LNCaP clone FGC (cell line): ENCODE measurements around the gene LRRC8D.

Experiments used
- DNase-seq: peaks from one replicate; pipeline ENCODE4 v3.0.0-alpha.2; 2011; ENCODE audit warnings: low read depth
- H3K4me3 ChIP-seq: 2 replicates; pipeline ENCODE4 v1.5.1; 2011; ENCODE audit warnings: mild to moderate bottlenecking, low read depth, low read length, control low read depth
- TF ChIP-seq, protein P1 (sequence below): IDR thresholded peaks from 2 replicates; pipeline ENCODE4 v1.5.1; 2012; ENCODE audit warnings: mild to moderate bottlenecking; ENCODE audit not compliant: control insufficient read depth, insufficient read depth; ENCODE audit errors: extremely low read depth

LRRC8D gene

DNA sequence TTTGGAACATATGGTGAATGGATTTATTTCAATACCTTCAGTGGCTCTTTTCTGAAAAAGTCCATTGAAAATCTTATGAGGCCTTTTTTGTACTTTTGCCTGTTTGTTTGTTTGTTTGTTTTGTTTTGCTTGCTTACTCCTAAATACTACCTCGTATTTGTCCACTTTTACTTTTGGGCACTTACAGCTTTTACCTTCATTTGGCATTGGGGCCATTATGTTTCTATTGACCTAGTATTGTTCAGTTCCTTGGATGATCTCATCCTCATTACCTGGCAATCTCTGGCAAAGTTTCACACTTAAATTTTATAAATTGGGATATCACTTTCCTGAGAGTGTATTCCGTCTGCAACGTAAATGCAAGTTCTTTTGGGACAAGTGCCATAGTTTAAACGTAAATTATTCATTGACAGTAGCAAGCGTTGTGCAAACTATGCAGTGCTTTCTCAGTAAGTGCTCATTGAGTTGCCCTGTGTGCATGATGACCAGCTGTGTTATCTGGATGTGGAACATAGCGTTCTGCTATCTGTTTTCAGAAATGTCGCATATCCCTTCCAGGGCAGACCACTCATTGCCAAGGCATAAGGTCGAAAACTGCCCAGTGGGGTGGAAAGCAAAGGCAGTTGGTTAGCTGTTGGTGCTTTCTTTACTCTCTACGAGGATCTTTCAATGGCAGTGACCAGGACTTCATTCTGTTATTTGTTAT lies 51.1 kb downstream of the LRRC8D start:
- DNase-seq, result no peak
- TF ChIP-seq, protein P1, sequence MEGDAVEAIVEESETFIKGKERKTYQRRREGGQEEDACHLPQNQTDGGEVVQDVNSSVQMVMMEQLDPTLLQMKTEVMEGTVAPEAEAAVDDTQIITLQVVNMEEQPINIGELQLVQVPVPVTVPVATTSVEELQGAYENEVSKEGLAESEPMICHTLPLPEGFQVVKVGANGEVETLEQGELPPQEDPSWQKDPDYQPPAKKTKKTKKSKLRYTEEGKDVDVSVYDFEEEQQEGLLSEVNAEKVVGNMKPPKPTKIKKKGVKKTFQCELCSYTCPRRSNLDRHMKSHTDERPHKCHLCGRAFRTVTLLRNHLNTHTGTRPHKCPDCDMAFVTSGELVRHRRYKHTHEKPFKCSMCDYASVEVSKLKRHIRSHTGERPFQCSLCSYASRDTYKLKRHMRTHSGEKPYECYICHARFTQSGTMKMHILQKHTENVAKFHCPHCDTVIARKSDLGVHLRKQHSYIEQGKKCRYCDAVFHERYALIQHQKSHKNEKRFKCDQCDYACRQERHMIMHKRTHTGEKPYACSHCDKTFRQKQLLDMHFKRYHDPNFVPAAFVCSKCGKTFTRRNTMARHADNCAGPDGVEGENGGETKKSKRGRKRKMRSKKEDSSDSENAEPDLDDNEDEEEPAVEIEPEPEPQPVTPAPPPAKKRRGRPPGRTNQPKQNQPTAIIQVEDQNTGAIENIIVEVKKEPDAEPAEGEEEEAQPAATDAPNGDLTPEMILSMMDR, result no peak

DNA sequence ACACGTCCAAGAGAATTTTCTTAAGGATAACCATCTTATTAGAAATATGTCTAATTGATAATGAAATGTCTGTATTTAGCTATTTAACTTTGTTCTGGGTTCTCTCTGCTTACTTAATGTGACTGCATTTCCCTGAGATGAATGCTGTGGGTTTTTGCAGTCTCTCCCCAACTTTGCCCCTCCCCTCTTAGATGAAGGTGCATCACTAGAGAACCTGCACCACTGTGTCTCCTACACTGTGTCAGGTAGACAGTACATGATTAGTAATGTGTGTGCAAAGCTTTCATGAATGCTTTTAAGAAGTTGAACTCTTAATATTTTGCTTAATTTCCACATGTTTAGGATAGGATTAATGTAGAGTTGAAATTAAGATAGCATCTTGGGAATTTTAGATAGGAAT lies 51.7 kb downstream of the LRRC8D start:
- DNase-seq, result no peak
- no peak overlapping the region for H3K4me3 ChIP-seq
- TF ChIP-seq, protein P1, result no peak

More for the DNA sequence above, 51.1 kb downstream of the LRRC8D start:
- no peak overlapping the region for H3K4me3 ChIP-seq

DNA sequence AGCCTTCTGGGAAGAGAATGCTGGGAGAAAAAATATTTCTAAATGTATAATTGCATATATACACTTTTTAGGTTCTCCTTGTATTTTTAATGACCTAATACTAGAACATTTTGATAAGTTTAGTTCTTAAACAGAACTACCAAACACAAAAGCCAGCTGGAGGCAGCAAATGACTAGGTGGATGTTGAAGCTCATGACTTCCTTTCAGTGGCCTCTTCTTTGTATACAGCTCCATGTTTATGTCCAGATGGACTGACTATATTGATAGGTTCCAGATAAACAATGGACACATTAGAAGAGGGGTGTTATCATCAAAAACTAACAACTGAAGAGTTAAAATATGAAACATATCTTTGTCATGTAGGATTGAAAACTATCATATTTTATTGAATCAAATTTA lies 52.5 kb downstream of the LRRC8D start:
- no peak for DNase-seq
- TF ChIP-seq, protein P1, result no peak
- H3K4me3 ChIP-seq, result no peak overlapping the region

DNA sequence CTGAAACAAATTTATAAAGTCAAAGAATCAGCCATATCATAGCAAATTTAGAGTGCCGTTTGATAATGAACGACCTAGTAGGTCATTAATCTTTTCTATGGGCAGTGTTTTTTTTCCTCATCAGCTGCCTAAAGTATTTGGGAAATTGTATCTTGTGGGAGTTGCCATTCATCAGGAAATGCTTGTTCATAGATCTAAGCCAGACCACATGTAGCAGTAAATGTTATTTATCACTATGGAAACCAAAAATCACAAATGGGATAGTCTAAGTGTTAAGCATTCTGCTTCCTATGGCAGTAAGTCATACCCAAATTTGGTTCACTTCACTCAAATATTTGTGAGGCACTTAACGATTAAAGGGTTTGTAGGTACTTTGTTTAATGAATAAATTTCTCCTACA lies 52.9 kb downstream of the LRRC8D start:
- no peak for DNase-seq
- TF ChIP-seq, protein P1, result no peak
- H3K4me3 ChIP-seq, result no peak overlapping the region

DNA sequence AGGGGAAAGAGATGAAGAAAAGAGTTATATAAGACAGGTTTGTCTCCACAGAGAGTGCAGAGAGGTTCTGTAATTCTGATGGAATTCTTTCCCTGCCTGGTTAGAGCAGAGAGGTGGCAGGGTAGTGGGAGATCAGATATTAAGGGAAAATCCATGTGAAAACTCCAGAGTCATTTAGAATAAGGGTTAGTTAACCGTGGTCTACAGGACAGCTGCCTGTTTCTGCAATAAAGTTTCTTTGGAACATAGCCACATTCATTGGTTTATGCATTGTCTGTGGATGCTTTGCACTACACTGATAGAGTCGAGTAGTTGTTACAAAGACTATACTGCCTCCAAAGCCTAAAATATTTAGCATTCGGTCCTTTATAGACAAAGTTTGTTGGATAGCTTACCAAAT lies 55.6 kb downstream of the LRRC8D start:
- no peak for DNase-seq
- H3K4me3 ChIP-seq, result no peak overlapping the region
- TF ChIP-seq, protein P1, result no peak

DNA sequence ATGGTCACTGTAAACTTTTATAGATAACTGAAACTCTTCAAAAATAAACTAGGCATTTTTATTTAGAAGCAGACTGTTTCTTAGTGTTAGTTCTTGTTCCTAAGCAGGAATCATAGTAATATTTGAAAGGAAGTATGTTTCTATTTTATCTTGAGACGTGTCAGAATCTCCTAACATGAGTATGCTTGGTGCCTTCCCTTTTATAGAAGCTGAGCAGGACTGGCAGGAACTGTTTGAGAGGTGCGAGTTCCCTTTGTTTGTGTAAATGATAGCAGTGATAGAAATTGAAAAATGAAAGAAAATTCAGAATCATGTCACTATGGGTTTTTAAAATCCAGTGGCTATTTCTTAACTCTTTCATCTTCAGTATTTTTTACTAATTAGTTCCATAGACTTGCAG lies 56.9 kb downstream of the LRRC8D start:
- H3K4me3 ChIP-seq, result no peak overlapping the region
- no peak for DNase-seq
- TF ChIP-seq, protein P1, result no peak

DNA sequence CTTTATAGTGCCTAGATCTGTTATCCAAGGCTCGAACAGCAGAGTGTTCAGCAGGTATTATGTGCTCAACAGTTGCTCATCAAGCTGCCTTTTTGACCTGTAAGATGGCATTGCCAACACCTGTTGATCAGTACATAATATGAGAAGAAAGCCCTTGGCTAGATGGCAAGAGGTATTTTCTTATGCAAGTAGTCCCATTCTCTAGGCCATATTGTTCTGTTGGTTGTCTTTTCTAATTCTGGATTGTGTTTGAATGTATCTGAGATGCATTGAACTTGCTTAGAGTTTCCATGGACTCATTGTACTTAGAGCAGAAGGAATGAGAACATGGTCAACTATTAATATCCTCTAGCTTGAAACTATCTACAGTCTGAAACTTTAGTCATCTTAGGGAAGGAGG lies 57.4 kb downstream of the LRRC8D start:
- DNase-seq, result no peak
- TF ChIP-seq, protein P1, result no peak
- no peak overlapping the region for H3K4me3 ChIP-seq
